PC-3 (cell line): ENCODE data around the gene GSN. TPM values are rescaled to one million over a fixed set of nuclear protein-coding genes. Genes with fewer than 3 reads are reported as not detected.

Experiments
- ATAC-seq: fragments of 200-7000 bp; cut with Tn5 transposase; 2 replicates; pipeline ENCODE4 v1.9.1; 2020; ENCODE audit warnings: mild to moderate bottlenecking, moderate library complexity
- BruUV-seq: library from RNA; stranded (reverse); fragments of 400-500 nt; replicated peaks from 2 replicates; lab custom pipeline; 2021; lab: Mats Ljungman, UMichigan
- CTCF ChIA-PET: fragments of 300-600 bp; sonication (Branson Sonifier 250); formaldehyde crosslinking; loops from one replicate; lab custom pipeline; 2022; ENCODE audit warnings: antibody characterized with exemption; lab: Charles Lee
- POLR2A ChIA-PET: fragments of 300-600 bp; sonication (Branson Sonifier 250); formaldehyde crosslinking; loops from one replicate; lab custom pipeline; 2022; ENCODE audit warnings: antibody characterized with exemption; ENCODE audit not compliant: unreplicated experiment; lab: Charles Lee
- DNase-seq: peaks from one replicate; pipeline ENCODE4 v3.0.0-alpha.2; 2015
- H2AFZ ChIP-seq: fragments of 300-600 bp; sonication (generic); 2 replicates; pipeline ENCODE4 v1.6.0; 2016; ENCODE audit warnings: antibody characterized with exemption, low read length
- H3F3A ChIP-seq: fragments of 300-600 bp; sonication (generic); one replicate; pipeline ENCODE4 v1.6.0; 2017; ENCODE audit warnings: antibody characterized with exemption, low read length, control low read depth, mild to moderate bottlenecking; ENCODE audit not compliant: unreplicated experiment
- H3K27ac ChIP-seq: fragments of 300-600 bp; sonication (generic); 2 replicates; pipeline ENCODE4 v1.5.1; 2016; ENCODE audit warnings: mild to moderate bottlenecking, low read length
- H3K27me3 ChIP-seq: fragments of 300-600 bp; sonication (generic); 2 replicates; pipeline ENCODE4 v1.6.1; 2016; ENCODE audit warnings: low read length, mixed read lengths
- H3K36me3 ChIP-seq: fragments of 300-600 bp; sonication (generic); 2 replicates; pipeline ENCODE4 v1.6.1; 2016; ENCODE audit warnings: low read depth, mixed run types, low read length, mixed read lengths
- H3K4me1 ChIP-seq: fragments of 300-600 bp; sonication (generic); 2 replicates; pipeline ENCODE4 v1.5.1; 2016; ENCODE audit warnings: low read length; ENCODE audit not compliant: insufficient read depth
- H3K4me2 ChIP-seq: fragments of 300-600 bp; sonication (generic); 2 replicates; pipeline ENCODE4 v1.6.0; 2016; ENCODE audit warnings: low read length
- H3K4me3 ChIP-seq: fragments of 300-600 bp; sonication (generic); 2 replicates; pipeline ENCODE4 v1.5.1; 2016; ENCODE audit warnings: mild to moderate bottlenecking, low read length, mixed read lengths
- H3K79me2 ChIP-seq: fragments of 300-600 bp; sonication (generic); 2 replicates; pipeline ENCODE4 v1.6.1; 2017; ENCODE audit warnings: low read length, mixed read lengths
- H3K9ac ChIP-seq: fragments of 300-600 bp; sonication (generic); 2 replicates; pipeline ENCODE4 v1.6.0; 2016; ENCODE audit warnings: mild to moderate bottlenecking, low read length
- H3K9me2 ChIP-seq: fragments of 300-600 bp; sonication (generic); replicated peaks from 2 replicates; pipeline ENCODE4 v1.6.1; 2016; ENCODE audit warnings: mixed run types, low read length, mixed read lengths
- H3K9me3 ChIP-seq: fragments of 300-600 bp; sonication (generic); 2 replicates; pipeline ENCODE4 v1.6.1; 2016; ENCODE audit warnings: low read length, mixed read lengths
- H4K20me1 ChIP-seq: fragments of 300-600 bp; sonication (generic); 2 replicates; pipeline ENCODE4 v1.6.1; 2016; ENCODE audit warnings: low read length, mixed read lengths
- EZH2 ChIP-seq: fragments of 300-600 bp; sonication (generic); IDR thresholded peaks from one replicate; pipeline ENCODE4 v1.6.1; 2017; ENCODE audit warnings: antibody characterized with exemption, mild to moderate bottlenecking, low read length; ENCODE audit not compliant: unreplicated experiment
- EZH2phosphoT487 ChIP-seq: fragments of 300-600 bp; sonication (generic); IDR thresholded peaks from 2 replicates; pipeline ENCODE4 v1.6.1; 2018; ENCODE audit warnings: mild to moderate bottlenecking, antibody characterized with exemption, low read length, borderline replicate concordance
- intact Hi-C: fragments of 100-400 bp; cut with micrococcal nuclease; formaldehyde crosslinking; loops from 2 replicates; pipeline ENCODE4 v1.9.0; 2023
- total RNA-seq: library from RNA; depleted of rRNA; stranded (reverse); fragments of >200 nt; gene quantifications from 2 replicates; pipeline ENCODE4 v1.2.3, GENCODE V29; 2014
- TF ChIP-seq, protein P1 (sequence below): fragments of 300-600 bp; sonication (generic); conservative IDR thresholded peaks from 2 replicates; pipeline ENCODE4 v1.5.1; 2017; ENCODE audit warnings: antibody characterized with exemption, low read depth, mild to moderate bottlenecking, low read length

GSN gene
- total RNA-seq, 1 experiment from 2014 or later: 36.5 TPM

DNA sequence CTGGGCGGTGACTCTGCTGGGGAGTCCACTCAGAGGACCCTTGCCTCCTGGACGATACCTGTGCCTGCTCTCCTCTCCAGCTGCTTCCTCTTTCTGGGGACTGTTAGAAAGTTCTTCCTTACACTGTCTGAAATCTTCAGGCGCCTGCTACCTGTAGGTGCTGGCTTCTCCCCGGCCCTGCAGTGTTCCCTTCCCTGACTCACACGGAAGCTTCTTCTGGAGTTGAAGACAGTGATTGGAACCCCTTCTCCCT, 562 bp downstream of the GSN start:
- H3K79me2 ChIP-seq: no peaks in the 10 kb centered on the region
- H3K9me3 ChIP-seq: no peaks in the 10 kb centered on the region
- peak overlapping the region; percentile 44; the same call in 1 of the 2 replicates for H3K9ac ChIP-seq
- DNase-seq: no peak
- no TSS peak for BruUV-seq
- H3K4me1 ChIP-seq: peaks cover 31% of the 10 kb centered on the region
- peak overlapping the region; percentile 81 for H3K4me3 ChIP-seq
- H3K4me2 ChIP-seq: peak overlapping the region; percentile 97
- POLR2A ChIA-PET: interaction anchor here (0.5 to 0.6 kb wide), 2 partner anchors 18 to 66 kb away, joined by 3 to 7 read pairs; no protein-coding TSS in a partner anchor
- CTCF ChIA-PET: interaction anchor here (0.6 to 1.0 kb wide), 2 partner anchors 51 to 945 kb away, joined by 3 to 10 read pairs; no protein-coding TSS in a partner anchor
- ATAC-seq: peak; percentile 53
- intact Hi-C loops: loop anchor here (5.0 kb wide), 1 partner anchor 46 kb away; no protein-coding TSS in a partner anchor
- peak overlapping the region; percentile 75 for H2AFZ ChIP-seq
- no peaks in the 10 kb centered on the region for H3K27me3 ChIP-seq
- no peaks in the 10 kb centered on the region for H3F3A ChIP-seq
- H4K20me1 ChIP-seq: no peaks in the 10 kb centered on the region
- H3K36me3 ChIP-seq: no peaks in the 10 kb centered on the region
- no peak for TF ChIP-seq EZH2
- no peak for TF ChIP-seq EZH2phosphoT487
- TF ChIP-seq, protein P1, sequence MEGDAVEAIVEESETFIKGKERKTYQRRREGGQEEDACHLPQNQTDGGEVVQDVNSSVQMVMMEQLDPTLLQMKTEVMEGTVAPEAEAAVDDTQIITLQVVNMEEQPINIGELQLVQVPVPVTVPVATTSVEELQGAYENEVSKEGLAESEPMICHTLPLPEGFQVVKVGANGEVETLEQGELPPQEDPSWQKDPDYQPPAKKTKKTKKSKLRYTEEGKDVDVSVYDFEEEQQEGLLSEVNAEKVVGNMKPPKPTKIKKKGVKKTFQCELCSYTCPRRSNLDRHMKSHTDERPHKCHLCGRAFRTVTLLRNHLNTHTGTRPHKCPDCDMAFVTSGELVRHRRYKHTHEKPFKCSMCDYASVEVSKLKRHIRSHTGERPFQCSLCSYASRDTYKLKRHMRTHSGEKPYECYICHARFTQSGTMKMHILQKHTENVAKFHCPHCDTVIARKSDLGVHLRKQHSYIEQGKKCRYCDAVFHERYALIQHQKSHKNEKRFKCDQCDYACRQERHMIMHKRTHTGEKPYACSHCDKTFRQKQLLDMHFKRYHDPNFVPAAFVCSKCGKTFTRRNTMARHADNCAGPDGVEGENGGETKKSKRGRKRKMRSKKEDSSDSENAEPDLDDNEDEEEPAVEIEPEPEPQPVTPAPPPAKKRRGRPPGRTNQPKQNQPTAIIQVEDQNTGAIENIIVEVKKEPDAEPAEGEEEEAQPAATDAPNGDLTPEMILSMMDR: no peak
- H3K27ac ChIP-seq: no peak overlapping the region; the same call in 1 of the 2 replicates
- no peaks in the 10 kb centered on the region for H3K9me2 ChIP-seq

DNA sequence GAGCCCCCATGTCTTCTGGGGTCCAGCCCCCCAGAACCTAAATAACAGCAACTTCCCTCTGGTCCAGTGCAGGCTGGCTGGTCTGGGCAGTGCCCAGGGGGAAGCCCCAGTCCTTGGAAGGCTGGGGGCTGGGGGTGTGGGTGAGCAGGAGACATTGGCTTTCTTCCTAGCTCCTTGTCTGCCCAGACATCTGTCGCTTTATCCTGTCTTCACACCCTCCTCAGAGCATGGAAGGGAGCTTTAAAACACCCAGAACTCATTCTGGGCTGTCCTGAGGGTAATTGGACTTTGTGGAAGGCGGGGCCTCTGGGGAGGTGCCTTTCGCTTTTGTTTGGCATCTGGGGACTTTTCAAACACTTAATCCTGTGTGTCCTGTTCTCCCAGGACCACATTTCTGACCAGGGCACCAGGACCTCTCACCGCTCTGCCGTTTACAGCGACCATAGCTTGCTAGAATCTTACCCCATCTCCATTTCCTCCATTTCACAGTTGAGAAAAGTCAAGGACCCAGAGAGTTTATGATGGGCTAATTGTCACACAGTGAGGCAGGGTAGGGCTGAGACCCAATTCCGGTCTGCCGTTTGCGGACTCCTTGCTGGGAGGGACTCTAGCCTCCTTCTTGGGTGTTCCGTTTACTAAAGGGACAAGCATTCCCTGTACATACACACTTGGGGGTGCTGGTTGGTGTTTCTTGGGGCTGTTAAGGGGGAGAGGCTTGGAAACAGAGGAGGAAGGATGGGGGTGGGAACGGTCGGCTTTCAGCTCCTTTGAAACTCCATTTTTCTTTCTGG, 1.1 kb downstream of the GSN start:
- no peak for TF ChIP-seq EZH2
- TF ChIP-seq EZH2phosphoT487: no peak
- TF ChIP-seq, protein P1: no peak
- peak overlapping the region; percentile 97 for H3K4me2 ChIP-seq
- H3K9me3 ChIP-seq: no peaks in the 10 kb centered on the region
- peak overlapping the region; percentile 75 for H2AFZ ChIP-seq
- no TSS peak for BruUV-seq
- H3K79me2 ChIP-seq: no peaks in the 10 kb centered on the region
- POLR2A ChIA-PET: interaction anchor here (0.5 kb wide), 1 partner anchor 67 kb away, joined by 3 read pairs; no protein-coding TSS in a partner anchor
- no peaks in the 10 kb centered on the region for H3K36me3 ChIP-seq
- peak overlapping the region; percentile 44 for H3K9ac ChIP-seq
- H3K27me3 ChIP-seq: no peaks in the 10 kb centered on the region
- H3K27ac ChIP-seq: peak overlapping the region; percentile 45
- CTCF ChIA-PET: no interaction called here
- peak overlapping the region; percentile 81 for H3K4me3 ChIP-seq
- H3K9me2 ChIP-seq: no peaks in the 10 kb centered on the region
- peaks cover 31% of the 10 kb centered on the region for H3K4me1 ChIP-seq
- H4K20me1 ChIP-seq: no peaks in the 10 kb centered on the region
- peak; percentile 28 for DNase-seq
- H3F3A ChIP-seq: no peaks in the 10 kb centered on the region
- ATAC-seq: peak; percentile 28
- intact Hi-C loops: loop anchor here (5.0 kb wide), 1 partner anchor 47 kb away; no protein-coding TSS in a partner anchor
